GM12801 (cell line): ENCODE data around the gene C22orf15.

ENCODE experiments used
- CTCF ChIP-seq: IDR thresholded peaks from one replicate; pipeline ENCODE4 v1.5.1; 2011; ENCODE audit warnings: control low read depth; ENCODE audit not compliant: insufficient read length; ENCODE audit errors: extremely low read depth

The C22orf15 gene

GRCh38 chr22:23762842-23763578 is at the start of gene C22orf15:
Gene C22orf15 (plus strand): TSS chr22:23762990. CDS start chr22:23763307, 317 bp downstream.
- TF ChIP-seq CTCF = no peak

- no peak for TF ChIP-seq CTCF
Observed at GRCh38 chr22:23713696-23714595, 48.8 kb upstream of the C22orf15 start.

- TF ChIP-seq CTCF = no peak
Observed at GRCh38 chr22:23714596-23715578, 47.9 kb upstream of the C22orf15 start.

- no peak for TF ChIP-seq CTCF
Observed at GRCh38 chr22:23715806-23716375, 46.9 kb upstream of the C22orf15 start.

GRCh38 chr22:23716811-23717801 is 45.7 kb upstream of the C22orf15 start:
- TF ChIP-seq CTCF = no peak
